C4-2B (cell line): ENCODE data around the gene ACSS3.

Experiments used
- ZFX ChIP-seq: fragments of 450-650 bp; IDR thresholded peaks from 2 replicates; pipeline ENCODE4 v1.6.1; 2017
- TF ChIP-seq, protein P1 (sequence below): fragments of 450-650 bp; conservative IDR thresholded peaks from 2 replicates; pipeline ENCODE4 v1.5.1; 2017; ENCODE audit warnings: mild to moderate bottlenecking

DNA sequence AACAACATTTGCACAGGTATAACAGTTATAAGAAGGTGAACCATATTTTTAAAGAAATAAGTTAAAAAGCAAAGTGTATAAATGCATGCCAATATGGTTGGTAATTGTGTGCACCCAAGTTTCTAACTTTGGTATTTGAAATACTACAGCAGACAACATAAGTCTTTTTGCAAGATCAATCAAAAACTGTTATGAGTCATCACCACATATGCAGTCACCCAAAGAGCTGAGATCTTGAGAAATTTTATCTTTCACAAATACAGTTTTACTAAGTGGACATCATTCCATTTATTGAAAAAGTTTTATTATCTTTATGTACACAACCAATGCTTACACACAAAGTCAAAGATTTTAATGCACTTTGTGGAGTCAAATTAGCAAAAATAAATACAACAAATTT, 7.0 kb upstream of the ACSS3 start:
- TF ChIP-seq, protein P1, sequence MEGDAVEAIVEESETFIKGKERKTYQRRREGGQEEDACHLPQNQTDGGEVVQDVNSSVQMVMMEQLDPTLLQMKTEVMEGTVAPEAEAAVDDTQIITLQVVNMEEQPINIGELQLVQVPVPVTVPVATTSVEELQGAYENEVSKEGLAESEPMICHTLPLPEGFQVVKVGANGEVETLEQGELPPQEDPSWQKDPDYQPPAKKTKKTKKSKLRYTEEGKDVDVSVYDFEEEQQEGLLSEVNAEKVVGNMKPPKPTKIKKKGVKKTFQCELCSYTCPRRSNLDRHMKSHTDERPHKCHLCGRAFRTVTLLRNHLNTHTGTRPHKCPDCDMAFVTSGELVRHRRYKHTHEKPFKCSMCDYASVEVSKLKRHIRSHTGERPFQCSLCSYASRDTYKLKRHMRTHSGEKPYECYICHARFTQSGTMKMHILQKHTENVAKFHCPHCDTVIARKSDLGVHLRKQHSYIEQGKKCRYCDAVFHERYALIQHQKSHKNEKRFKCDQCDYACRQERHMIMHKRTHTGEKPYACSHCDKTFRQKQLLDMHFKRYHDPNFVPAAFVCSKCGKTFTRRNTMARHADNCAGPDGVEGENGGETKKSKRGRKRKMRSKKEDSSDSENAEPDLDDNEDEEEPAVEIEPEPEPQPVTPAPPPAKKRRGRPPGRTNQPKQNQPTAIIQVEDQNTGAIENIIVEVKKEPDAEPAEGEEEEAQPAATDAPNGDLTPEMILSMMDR = no peak
- TF ChIP-seq ZFX = no peak
